GM21723 (cell line): ENCODE results near the gene GH1.
"Not testable (repeated sequence)": the region's sequence is repeated elsewhere in the genome, so short reads cannot be mapped to it uniquely, and the experiment has no call there.

Experiments
- ATAC-seq: cut with Tn5 transposase; IDR thresholded peaks from one replicate; pipeline ENCODE4 v1.9.1; 2021; ENCODE audit warnings: mild to moderate bottlenecking, moderate library complexity; ENCODE audit not compliant: unreplicated experiment

The GH1 gene

DNA sequence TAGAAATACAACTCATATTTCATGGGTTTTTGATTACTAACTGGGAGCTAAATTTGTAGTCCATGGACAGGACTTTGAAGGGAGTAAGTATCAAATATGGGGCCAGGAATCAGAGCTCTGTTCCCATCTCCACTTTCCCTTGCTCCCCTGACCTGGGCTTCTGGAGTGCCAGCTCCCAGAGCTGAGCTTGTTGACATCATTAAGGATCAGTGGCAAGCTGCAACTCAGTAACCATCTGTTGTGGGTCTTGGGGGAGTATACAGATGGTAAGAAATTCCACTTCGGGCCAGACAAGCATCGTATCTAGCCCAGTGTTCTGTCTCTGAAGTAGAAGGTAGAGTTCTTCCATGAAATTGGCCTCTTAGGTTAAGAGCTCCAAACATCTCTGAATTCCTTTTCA is 16.7 kb downstream of the GH1 start:
- ATAC-seq, result not testable (repeated sequence)

DNA sequence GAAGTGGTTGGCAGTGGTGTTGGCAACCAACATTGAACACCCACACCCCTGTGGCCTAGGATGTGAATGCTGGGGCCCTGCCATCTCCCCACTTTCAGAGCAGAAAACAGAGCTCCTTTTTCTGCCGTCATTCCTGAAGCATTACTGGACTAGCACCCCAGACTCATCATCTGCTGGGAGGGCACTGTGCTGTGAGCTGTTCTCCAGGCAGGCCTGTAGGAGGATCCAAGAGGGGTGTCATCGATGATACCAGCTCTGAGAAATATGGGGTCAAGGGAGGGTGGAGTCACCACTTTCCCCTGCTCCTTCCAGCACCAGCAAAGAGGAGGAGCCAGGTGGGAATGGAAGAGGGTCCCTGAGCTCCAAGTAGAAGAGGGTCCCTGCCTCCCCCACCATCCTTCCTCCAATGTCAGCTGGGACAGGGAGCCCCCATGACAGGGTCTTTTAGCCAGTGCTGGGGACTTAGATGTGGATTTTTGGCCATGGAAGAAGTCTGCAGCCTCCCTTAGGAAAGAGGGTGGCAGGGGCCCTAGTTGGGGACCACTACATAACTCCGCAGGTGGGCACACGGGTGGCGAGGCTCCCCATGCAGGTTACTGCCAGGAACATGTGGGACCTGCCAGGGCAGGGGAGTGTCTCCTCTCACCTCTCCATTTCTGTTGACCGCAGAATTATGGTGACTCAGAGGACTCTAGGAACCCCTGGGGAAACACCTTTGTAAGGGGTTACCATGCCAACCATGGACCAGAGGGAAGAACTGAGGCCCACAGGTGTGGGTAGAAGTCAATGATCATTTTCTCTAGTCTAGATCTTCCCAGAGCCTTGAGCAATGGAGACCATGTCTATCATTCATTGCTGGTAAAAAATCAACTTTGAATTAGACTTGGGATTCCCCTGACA is 19.5 kb downstream of the GH1 start:
- not testable (repeated sequence) for ATAC-seq

GRCh38 chr17:63896524-63897354 is 21.9 kb downstream of the GH1 start, which contains the start of gene CSH1:
TSS of gene CSH1 (minus strand) at chr17:63896574. CDS start at chr17:63896511, 63 bp downstream.
- not testable (repeated sequence) for ATAC-seq

- ATAC-seq, result not testable (repeated sequence)
Observed at GRCh38 chr17:63894821-63895220, 23.8 kb downstream of the GH1 start.

DNA sequence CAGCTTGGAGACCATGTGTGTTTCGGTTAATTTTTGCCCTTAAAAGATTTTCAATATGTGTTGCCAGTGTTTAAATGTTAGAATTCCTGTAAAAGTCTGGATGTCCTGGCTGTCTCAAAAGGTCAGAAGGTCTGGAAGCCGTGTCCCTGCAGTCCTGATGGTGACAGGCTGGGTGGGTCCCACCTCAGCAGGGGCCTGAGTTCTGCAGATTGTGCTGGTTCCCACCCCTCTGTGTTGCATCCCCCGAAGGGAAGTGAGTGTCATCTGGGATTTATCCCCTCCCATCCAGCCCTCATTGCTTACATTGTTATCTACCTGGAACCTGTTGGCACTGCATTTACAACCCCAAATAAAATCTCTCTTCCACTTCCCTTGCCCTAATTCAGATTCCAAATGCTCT is 24.6 kb downstream of the GH1 start:
- ATAC-seq, result not testable (repeated sequence)

DNA sequence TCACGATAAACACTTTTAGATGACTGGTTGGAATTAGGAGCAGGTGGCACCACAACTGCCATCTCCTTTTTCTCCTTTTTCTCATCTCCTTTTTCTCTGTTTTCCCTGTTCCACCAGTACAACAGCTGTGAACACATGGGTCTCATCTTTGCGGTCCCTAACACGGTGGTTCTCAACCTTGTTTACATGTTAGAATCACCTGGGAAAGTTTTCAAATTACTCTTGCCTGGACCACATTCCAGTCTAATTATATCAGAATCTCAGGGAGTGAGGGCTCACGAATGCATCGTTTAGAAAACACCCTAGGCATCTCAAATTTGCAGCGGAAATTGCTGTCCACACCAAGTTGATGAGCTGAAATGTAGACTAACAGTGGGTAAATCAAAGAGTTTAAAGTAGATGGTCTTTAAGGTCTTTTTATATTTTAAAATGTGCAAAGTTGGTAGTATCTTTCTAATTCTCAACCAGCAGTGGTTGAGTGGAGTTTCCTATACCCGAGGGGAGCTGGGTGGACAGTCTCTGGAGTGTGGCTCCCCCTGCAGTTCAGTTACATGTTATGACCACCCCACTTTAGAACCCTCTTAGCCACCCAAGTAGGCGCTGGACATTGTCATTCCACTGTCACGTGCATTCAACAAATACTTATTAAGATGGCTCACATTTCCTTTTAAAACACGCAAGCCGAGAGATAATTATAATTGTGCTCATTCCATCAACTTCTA is 26.2 kb downstream of the GH1 start:
- ATAC-seq, result not testable (repeated sequence)

DNA sequence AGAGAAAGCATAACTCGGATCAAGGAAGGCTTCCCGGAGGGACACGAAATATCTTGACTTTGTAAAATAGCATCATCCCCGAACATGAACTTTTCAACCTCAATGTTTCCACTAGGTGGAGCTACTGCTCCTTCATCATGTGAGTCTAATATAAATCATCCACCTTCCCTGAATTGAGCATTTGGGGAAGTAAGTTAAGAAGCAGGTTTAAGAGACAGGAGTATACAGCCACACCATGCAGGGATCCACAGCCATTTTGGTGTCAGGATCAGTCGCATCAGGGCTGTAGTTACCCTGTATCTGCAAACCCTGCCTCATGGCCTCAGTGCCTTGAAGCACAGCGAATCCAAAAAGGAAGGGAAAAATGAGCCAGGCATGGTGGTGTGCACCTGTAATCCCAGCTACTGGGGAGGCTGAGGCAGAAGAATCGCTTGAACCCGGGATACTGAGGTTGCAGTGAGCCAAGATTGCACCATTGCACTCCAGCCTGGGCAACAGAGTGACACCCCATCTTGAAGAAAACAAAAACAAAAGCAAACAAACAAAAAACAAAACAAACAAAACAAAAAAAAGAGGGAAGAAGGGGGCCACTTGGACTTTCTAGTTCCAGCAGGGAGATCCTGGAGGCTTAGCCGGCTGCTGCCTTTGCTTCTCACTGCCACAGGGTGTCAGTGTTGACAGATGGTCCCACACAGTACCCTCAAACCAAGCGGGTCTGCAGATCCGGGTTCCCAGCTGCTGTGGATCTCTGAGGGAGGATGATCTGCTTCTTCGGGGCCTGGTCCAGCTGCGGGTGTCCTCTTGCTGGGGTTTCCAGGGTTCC is 29.4 kb downstream of the GH1 start:
- not testable (repeated sequence) for ATAC-seq

- not testable (repeated sequence) for ATAC-seq
Observed at GRCh38 chr17:63885119-63885518, 33.5 kb downstream of the GH1 start.

DNA sequence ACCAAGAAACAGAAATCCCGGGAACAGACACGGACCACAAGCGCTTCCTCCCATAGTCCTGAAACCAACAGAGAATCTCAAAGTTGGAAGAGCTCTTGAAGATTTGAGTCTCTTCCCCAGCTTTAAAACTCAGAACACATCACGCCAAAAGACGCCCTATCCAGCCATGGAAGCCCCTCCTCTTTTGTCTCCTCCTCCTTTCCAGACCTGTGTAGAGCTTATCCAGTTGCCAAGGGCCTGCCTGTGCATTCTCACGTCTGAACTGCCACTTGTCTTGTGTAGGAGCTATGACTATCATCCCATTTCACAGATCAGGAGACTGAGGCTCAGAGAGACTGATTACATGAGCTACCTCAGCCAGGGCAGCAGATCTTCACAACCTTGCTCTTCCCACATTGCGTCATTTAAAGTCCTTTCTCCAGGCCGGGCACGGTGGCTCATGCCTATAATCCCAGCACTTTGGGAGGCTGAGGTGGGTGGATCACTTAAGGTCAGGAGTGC is 36.0 kb downstream of the GH1 start:
- ATAC-seq, result not testable (repeated sequence)

DNA sequence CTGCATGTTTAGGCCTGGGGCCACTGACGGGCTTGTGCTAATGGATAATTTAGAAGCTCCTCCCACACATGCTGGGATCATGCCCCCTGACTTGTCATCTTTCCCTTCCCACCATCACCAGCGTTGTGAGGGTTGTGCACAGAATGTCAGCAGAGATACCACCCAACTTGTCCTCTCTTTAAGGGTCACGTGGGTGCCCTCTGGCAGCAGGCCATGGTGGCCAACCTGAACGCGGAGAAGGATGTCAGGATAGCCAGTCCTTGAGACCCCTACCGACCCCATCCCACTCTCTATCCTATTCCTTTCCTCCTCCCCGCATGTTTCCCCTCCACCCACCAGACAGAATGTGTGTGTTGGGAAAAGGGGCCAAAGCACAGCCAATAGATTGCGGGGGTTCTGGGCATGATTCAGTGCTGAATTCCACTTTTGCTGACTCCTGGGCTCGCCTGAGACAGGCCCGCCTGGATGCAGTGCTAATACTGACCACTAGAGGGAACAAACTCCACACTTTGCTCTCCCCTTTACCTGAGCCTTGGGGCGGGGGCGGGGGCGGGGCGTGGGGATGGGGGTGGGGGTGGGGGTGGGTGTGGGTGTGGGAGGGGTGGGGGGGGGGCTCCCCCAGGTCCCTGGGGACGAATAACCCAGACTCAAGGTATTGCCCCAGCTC is 36.6 kb downstream of the GH1 start, which contains the start of gene GH2:
TSS of gene GH2 (minus strand) at position 10 of the 667 bp plus-strand sequence. CDS start 143 bp downstream, outside the sequence.
- no peak for ATAC-seq

GRCh38 chr17:63881337-63881736 is 37.3 kb downstream of the GH1 start:
- ATAC-seq, result not testable (repeated sequence)

GRCh38 chr17:63880706-63881105 is 37.9 kb downstream of the GH1 start:
- ATAC-seq, result no peak

DNA sequence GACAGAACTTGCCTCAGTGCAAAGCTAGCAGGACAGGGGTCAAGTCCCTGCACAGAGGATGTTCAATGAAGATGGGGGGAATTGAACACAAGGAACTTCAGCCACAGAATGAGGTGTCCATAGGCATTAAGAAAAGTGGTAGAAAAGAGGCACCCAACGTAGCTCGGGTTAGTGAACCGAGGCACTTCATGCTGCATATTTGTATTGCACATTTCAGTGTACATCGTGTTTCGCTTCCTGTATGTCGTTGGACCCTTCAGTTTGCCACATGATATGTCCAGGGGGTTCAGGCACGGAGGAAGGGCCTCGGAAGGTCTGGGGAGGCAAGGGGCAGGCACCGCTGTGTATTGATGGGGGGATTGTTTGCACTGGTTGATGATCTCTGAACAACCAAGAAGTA is 40.2 kb downstream of the GH1 start:
- not testable (repeated sequence) for ATAC-seq

GRCh38 chr17:63874693-63875092 is 43.9 kb downstream of the GH1 start:
- not testable (repeated sequence) for ATAC-seq

- ATAC-seq, result not testable (repeated sequence)
Observed at GRCh38 chr17:63874061-63874626, 44.5 kb downstream of the GH1 start.

GRCh38 chr17:63873577-63873976 is 45.1 kb downstream of the GH1 start, which contains the start of gene CSH2:
TSS of gene CSH2 (minus strand) at chr17:63873677. CDS start at chr17:63873614, 63 bp downstream.
- ATAC-seq, result not testable (repeated sequence)

DNA sequence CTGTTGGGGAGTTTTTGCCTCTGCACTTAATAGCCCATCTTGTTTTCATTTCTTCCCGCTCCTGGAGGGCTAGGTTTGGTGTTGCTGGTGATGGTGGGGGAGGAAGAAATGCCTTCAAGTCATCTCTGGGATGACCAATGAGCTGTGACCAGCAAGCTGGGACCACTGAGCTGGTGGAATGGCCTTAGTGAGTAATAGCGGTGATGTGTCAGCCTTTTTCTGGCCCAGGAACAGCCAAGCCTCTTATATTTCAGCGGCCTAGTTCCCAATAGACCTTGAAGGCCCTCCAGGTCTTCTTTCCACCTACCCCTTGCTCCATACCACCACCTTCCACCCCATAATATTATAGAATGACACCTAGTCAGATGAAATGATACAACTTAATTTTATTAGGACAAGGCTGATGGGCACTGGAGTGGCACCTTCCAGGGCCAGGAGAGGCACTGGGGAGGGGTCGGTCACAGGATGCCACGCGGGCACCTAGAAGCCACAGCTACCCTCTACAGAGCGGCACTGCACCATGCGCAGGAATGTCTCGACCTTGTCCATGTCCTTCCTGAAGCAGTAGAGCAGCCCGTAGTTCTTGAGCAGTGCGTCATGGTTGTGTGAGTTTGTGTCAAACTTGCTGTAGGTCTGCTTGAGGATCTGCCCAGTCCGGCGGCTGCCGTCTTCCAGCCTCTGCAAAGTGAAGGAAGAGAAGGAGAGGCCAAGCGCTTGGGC is 46.8 kb downstream of the GH1 start:
- not testable (repeated sequence) for ATAC-seq

GRCh38 chr17:63870292-63870665 is 48.4 kb downstream of the GH1 start:
- ATAC-seq, result not testable (repeated sequence)
